Measurements from ENCODE around the gene GAREM2. TPM values are rescaled to one million over a fixed set of nuclear protein-coding genes. Genes with fewer than 3 reads are reported as not detected.

Gene GAREM2
- total RNA-seq, 1 donor from 2014 or later = 4.2 TPM

GRCh38 chr2:26195040-26195984 lies 22.4 kb downstream of the GAREM2 start:
- H3K36me3 Mint-ChIP-seq (ENCODE audit: low read depth, unreplicated experiment) = peaks cover 31% of the 10 kb centered on the region
- no peak overlapping the region for H3K4me3 ChIP-seq (ENCODE audit: insufficient read depth, low read depth, low read length)
- no peaks in the 10 kb centered on the region for H3K4me1 Mint-ChIP-seq (ENCODE audit: low read depth, unreplicated experiment)
- no peaks in the 10 kb centered on the region for H3K4me1 ChIP-seq (ENCODE audit: insufficient read depth, low read length)
- H3K4me2 ChIP-seq (ENCODE audit: low read length) = no peak overlapping the region
- FAIRE-seq (no peak), DNase-seq (ENCODE audit: low read depth) (peak; percentile 32)
- H3K9me3 Mint-ChIP-seq (ENCODE audit: unreplicated experiment) = no peaks in the 10 kb centered on the region
- no peak overlapping the region for H3K4me3 Mint-ChIP-seq (ENCODE audit: unreplicated experiment)
- H2AFZ ChIP-seq (ENCODE audit: low read depth, low read length) = no peak overlapping the region
- H3K9me3 ChIP-seq (ENCODE audit: insufficient read depth, low read depth, low read length) = no peaks in the 10 kb centered on the region
- peak overlapping the region; percentile 10 for H3K27ac Mint-ChIP-seq (ENCODE audit: unreplicated experiment)
- H3K79me2 ChIP-seq (ENCODE audit: insufficient read depth, low read length) = no peaks in the 10 kb centered on the region
- H3K27me3 Mint-ChIP-seq (ENCODE audit: low read depth, unreplicated experiment) = no peaks in the 10 kb centered on the region
- H4K20me1 ChIP-seq (ENCODE audit: insufficient read depth, low read length) = no peaks in the 10 kb centered on the region
- no peak overlapping the region for H3K9ac ChIP-seq (ENCODE audit: low read length)
- no peak overlapping the region for H3K27ac ChIP-seq (ENCODE audit: low read depth, low read length)
- peaks cover 56% of the 10 kb centered on the region for H3K36me3 ChIP-seq (ENCODE audit: insufficient read depth, low read length)
- H3K27me3 ChIP-seq (ENCODE audit: insufficient read depth, low read length) = no peaks in the 10 kb centered on the region
- TF ChIP-seq EZH2 (IDR thresholded peaks at IDR 0.05; ENCODE audit: insufficient read depth, low read length) = no peak
- TF ChIP-seq CTCF (IDR thresholded peaks at IDR 0.05; ENCODE audit: insufficient read depth, low read depth, low read length) = no peak

DNA sequence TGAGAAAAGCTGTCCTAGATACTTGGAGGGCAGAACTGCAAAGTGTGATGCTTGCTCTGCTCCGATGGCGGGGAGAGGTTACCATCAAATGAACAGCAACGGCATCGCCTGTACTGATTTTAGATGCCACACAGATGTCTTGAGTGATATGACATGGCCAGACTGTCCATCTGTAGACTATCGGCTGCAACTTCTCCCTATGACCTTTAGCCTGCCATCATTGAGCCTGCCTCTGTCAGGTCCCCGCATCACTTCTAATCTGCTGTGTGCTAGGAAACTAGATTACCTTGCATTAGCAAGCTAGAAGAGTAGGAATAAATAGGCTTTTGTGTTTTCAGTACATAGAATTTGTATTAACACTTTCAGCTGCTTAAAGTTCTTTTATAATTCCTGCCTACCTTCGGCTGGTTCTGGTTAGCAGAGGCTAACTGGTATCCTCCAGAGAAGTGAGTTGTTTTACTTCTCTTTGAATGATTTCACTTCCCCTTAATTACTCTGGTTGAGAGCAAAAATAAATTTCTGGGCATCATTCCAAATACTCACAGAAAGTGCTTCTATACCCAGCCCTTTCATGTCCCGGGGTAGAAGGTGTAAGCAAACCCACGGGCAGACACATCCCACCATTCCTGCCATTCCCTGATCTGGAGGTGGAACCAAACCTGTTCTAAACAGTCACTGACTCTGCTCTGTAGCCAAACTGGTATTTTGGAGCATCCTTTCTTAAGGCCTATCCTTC lies 24.0 kb downstream of the GAREM2 start:
- H3K4me2 ChIP-seq (ENCODE audit: low read length) = no peak overlapping the region
- H3K79me2 ChIP-seq (ENCODE audit: insufficient read depth, low read length) = no peaks in the 10 kb centered on the region
- Mint-ChIP-seq H3K27ac (ENCODE audit: unreplicated experiment) (no peak overlapping the region), H3K4me1 (ENCODE audit: low read depth, unreplicated experiment) (no peaks in the 10 kb centered on the region), H3K4me3 (ENCODE audit: unreplicated experiment) (no peak overlapping the region), H3K36me3 (ENCODE audit: low read depth, unreplicated experiment) (peaks cover 27% of the 10 kb centered on the region), H3K9me3 (ENCODE audit: unreplicated experiment) (no peaks in the 10 kb centered on the region), H3K27me3 (ENCODE audit: low read depth, unreplicated experiment) (no peaks in the 10 kb centered on the region)
- H4K20me1 ChIP-seq (ENCODE audit: insufficient read depth, low read length) = no peaks in the 10 kb centered on the region
- TF ChIP-seq CTCF (IDR thresholded peaks at IDR 0.05; ENCODE audit: insufficient read depth, low read depth, low read length) = no peak
- TF ChIP-seq EZH2 (IDR thresholded peaks at IDR 0.05; ENCODE audit: insufficient read depth, low read length) = no peak
- H3K4me1 ChIP-seq (ENCODE audit: insufficient read depth, low read length) = no peaks in the 10 kb centered on the region
- H3K27ac ChIP-seq (ENCODE audit: low read depth, low read length) = no peak overlapping the region
- FAIRE-seq = no peak
- H3K27me3 ChIP-seq (ENCODE audit: insufficient read depth, low read length) = no peaks in the 10 kb centered on the region
- H3K9me3 ChIP-seq (ENCODE audit: insufficient read depth, low read depth, low read length) = no peaks in the 10 kb centered on the region
- H3K9ac ChIP-seq (ENCODE audit: low read length) = no peak overlapping the region
- H3K36me3 ChIP-seq (ENCODE audit: insufficient read depth, low read length) = peaks cover 55% of the 10 kb centered on the region
- DNase-seq (ENCODE audit: low read depth) = no peak
- H3K4me3 ChIP-seq (ENCODE audit: insufficient read depth, low read depth, low read length) = no peak overlapping the region
- H2AFZ ChIP-seq (ENCODE audit: low read depth, low read length) = no peak overlapping the region
